ENCODE data around the gene KCNJ6. TPM values are rescaled to one million over a fixed set of nuclear protein-coding genes. Genes with fewer than 3 reads are reported as not detected.

The KCNJ6 gene
- total and polyA plus RNA-seq, 10 of the 15 experiments (the other 5 are each of a cell fraction or from before 2014, with no cell fraction given) = 0.03 to 0.07 (median 0.04) TPM; not detected in 7

DNA sequence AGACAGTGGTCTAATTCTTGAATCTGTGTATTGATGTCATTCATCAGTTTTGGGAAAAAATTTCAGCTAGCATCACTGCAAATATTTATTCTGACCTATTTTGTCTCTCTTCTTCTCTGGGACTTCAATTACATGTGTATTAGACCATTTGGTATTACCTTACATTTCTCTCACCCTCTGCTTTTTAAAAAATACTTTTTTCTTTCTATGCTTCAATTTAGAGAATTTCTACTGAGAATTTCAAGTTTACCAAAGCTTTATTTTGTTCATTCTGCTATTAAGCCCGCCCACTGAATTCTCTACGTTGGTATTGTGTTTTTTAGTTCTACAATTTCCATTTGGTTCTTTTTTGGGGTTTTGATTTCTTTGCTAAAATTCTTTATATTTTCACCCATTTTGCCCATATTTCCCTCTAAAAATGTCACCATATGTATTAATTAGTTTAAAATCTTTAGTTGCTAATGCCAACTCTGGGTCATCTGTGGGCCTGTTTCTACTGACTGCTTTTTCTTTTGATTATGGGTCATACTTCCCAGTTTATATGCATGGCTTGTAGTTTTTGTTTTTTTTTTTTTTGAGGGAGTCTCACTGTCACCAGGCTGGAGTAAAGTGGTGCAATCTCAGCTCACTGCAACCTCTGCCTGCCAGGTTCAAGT lies 337.7 kb downstream of the KCNJ6 start:
- ChIA-PET POLR2A (no interaction called here), CTCF (interaction anchor here (2.7 kb wide), 1 partner anchor 14 kb away, joined by 10 read pairs; no protein-coding TSS in a partner anchor)
- no peak for TF ChIP-seq MYB (IDR thresholded peaks at IDR 0.05; ENCODE audit: borderline replicate concordance, low read depth, low read length)
- TF ChIP-seq NR2F1 (conservative IDR thresholded peaks at IDR 0.05) = no peak
- no peak for TF ChIP-seq PML (IDR thresholded peaks at IDR 0.05; ENCODE audit: low read length)
- no peak for TF ChIP-seq KAT2A (conservative IDR thresholded peaks at IDR 0.05; ENCODE audit: control insufficient read depth, low read depth, low read length)
- TF ChIP-seq IKZF2 (IDR thresholded peaks at IDR 0.05) = no peak
- TF ChIP-seq NFYB (IDR thresholded peaks at IDR 0.05; ENCODE audit: insufficient read depth, low read depth, low read length) = no peak
- no peak for TF ChIP-seq WRNIP1 (IDR thresholded peaks at IDR 0.05; ENCODE audit: borderline replicate concordance, low read depth, low read length)
- TF ChIP-seq, protein P1, sequence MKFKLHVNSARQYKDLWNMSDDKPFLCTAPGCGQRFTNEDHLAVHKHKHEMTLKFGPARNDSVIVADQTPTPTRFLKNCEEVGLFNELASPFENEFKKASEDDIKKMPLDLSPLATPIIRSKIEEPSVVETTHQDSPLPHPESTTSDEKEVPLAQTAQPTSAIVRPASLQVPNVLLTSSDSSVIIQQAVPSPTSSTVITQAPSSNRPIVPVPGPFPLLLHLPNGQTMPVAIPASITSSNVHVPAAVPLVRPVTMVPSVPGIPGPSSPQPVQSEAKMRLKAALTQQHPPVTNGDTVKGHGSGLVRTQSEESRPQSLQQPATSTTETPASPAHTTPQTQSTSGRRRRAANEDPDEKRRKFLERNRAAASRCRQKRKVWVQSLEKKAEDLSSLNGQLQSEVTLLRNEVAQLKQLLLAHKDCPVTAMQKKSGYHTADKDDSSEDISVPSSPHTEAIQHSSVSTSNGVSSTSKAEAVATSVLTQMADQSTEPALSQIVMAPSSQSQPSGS (IDR thresholded peaks at IDR 0.05; ENCODE audit: low read length) = no peak
- TF ChIP-seq JUND (IDR thresholded peaks at IDR 0.05; ENCODE audit: low read depth, low read length) = no peak
- TF ChIP-seq, protein P2, sequence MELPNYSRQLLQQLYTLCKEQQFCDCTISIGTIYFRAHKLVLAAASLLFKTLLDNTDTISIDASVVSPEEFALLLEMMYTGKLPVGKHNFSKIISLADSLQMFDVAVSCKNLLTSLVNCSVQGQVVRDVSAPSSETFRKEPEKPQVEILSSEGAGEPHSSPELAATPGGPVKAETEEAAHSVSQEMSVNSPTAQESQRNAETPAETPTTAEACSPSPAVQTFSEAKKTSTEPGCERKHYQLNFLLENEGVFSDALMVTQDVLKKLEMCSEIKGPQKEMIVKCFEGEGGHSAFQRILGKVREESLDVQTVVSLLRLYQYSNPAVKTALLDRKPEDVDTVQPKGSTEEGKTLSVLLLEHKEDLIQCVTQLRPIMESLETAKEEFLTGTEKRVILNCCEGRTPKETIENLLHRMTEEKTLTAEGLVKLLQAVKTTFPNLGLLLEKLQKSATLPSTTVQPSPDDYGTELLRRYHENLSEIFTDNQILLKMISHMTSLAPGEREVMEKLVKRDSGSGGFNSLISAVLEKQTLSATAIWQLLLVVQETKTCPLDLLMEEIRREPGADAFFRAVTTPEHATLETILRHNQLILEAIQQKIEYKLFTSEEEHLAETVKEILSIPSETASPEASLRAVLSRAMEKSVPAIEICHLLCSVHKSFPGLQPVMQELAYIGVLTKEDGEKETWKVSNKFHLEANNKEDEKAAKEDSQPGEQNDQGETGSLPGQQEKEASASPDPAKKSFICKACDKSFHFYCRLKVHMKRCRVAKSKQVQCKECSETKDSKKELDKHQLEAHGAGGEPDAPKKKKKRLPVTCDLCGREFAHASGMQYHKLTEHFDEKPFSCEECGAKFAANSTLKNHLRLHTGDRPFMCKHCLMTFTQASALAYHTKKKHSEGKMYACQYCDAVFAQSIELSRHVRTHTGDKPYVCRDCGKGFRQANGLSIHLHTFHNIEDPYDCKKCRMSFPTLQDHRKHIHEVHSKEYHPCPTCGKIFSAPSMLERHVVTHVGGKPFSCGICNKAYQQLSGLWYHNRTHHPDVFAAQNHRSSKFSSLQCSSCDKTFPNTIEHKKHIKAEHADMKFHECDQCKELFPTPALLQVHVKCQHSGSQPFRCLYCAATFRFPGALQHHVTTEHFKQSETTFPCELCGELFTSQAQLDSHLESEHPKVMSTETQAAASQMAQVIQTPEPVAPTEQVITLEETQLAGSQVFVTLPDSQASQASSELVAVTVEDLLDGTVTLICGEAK (IDR thresholded peaks at IDR 0.05; ENCODE audit: borderline replicate concordance) = no peak
- TF ChIP-seq CUX1 (IDR thresholded peaks at IDR 0.05; ENCODE audit: insufficient replicate concordance, low read depth, low read length) = no peak
- TF ChIP-seq ZNF217 (IDR thresholded peaks at IDR 0.05) = no peak
- TF ChIP-seq IKZF1 (conservative IDR thresholded peaks at IDR 0.05) = no peak
- no peak for TF ChIP-seq BHLHE40 (IDR thresholded peaks at IDR 0.05; ENCODE audit: borderline replicate concordance in 1 of 2, low read depth in 2 of 2, low read length in 1 of 2)

More for the DNA sequence above, 337.7 kb downstream of the KCNJ6 start:
- no peaks in the 10 kb centered on the region for H3K36me3 ChIP-seq (ENCODE audit: control insufficient read depth in 2 of 2, insufficient read depth in 2 of 2, low read length in 1 of 2)
- ChIA-PET RAD21 (ENCODE audit: unreplicated experiment) (no interaction called here), SMC1A (ENCODE audit: uncharacterized antibody, unreplicated experiment) (no interaction called here)
- H4K20me1 ChIP-seq (ENCODE audit: control insufficient read depth, insufficient read depth) = no peaks in the 10 kb centered on the region
- H3K9ac ChIP-seq (ENCODE audit: control insufficient read depth, insufficient read depth, low read length) = no peak overlapping the region
- in situ Hi-C loops (cut with MboI) (no loop called here), intact Hi-C loops (cut with micrococcal nuclease; ENCODE audit: unreplicated experiment) (no loop called here)
- ATAC-seq = no peak
- no peak for DNase-seq (ENCODE audit: low read depth, low spot score)
- H3K4me2 ChIP-seq (ENCODE audit: control insufficient read depth, insufficient read depth) = no peak overlapping the region
- no peaks in the 10 kb centered on the region for H3K79me2 ChIP-seq (ENCODE audit: control insufficient read depth, insufficient read depth, low read length)
- WGBS (ENCODE audit: insufficient coverage, insufficient replicate concordance, low lambda C conversion rate, missing lambda C conversion rate) = 25% methylated on average over 2 of the region's 2 CpGs
- H3K4me3 ChIP-seq = no peak overlapping the region
- no peak for FAIRE-seq
- BruUV-seq (replicated peaks) = no TSS peak
- H3K4me1 ChIP-seq (ENCODE audit: control insufficient read depth, insufficient read depth, low read length) = no peaks in the 10 kb centered on the region
- no peaks in the 10 kb centered on the region for H3K27me3 ChIP-seq (replicated peaks in 1 of 2; ENCODE audit: control insufficient read depth in 2 of 2, insufficient read depth in 2 of 2, low read length in 1 of 2)
- H2AFZ ChIP-seq (ENCODE audit: control insufficient read depth, low read depth, low read length) = no peak overlapping the region
- peaks cover 2% of the 10 kb centered on the region for H3K9me3 ChIP-seq (replicated peaks; ENCODE audit: control insufficient read depth, insufficient read depth, low read length)
- no peak overlapping the region for H3K27ac ChIP-seq (ENCODE audit: control insufficient read depth, insufficient read depth)

Data from GM12878 (cell line).